ENCODE results near the gene ASIC5.

Gene ASIC5

GRCh38 chr4:155794589-155795236 is 71.4 kb downstream of the ASIC5 start:
- Histone ChIP-seq H3K4me3 (ENCODE audit: low read depth in 1 of 5, low read length in 5 of 5) (no peak overlapping the region), H3K9me3 (ENCODE audit: control insufficient read depth in 5 of 5, low read length in 5 of 5) (no peaks in the 10 kb centered on the region), H3K27me3 (ENCODE audit: control insufficient read depth in 5 of 5, insufficient read depth in 4 of 5, low read length in 5 of 5) (no peaks in the 10 kb centered on the region), H3K4me1 (ENCODE audit: control insufficient read depth in 5 of 5, insufficient read depth in 5 of 5, low read length in 5 of 5) (no peaks in the 10 kb centered on the region), H3K36me3 (ENCODE audit: control insufficient read depth in 5 of 5, insufficient read depth in 5 of 5, low read length in 5 of 5) (peaks cover 0 to 3% (median 2%) of the 10 kb centered on the region in 5 donors), H3K27ac (ENCODE audit: low read depth, low read length) (no peak overlapping the region), H3K9ac (ENCODE audit: low read length in 5 of 5) (no peak overlapping the region)

DNA sequence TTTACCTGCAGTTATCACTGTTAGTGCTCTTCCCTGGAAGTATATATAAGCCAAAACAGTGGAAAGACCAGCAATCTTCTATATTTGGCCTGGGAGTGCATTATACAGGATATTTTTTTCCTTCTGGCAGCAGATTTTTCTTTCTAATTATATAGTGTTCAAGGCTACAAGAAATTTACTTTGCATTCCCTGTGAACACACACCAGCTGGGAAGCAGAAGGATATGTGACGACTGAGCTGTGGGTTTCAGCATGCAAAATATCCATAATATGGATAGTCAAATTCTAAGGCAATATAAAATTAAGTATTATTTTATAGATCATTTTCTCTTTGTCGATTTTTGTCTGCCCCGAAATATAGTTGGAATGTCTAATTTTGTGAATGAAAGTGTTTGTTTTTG is 76.1 kb downstream of the ASIC5 start:
- Histone ChIP-seq H3K27me3 (ENCODE audit: control insufficient read depth in 5 of 5, insufficient read depth in 4 of 5, low read length in 5 of 5) (no peaks in the 10 kb centered on the region), H3K4me1 (ENCODE audit: control insufficient read depth in 5 of 5, insufficient read depth in 5 of 5, low read length in 5 of 5) (no peaks in the 10 kb centered on the region), H3K27ac (ENCODE audit: low read depth, low read length) (no peak overlapping the region), H3K36me3 (ENCODE audit: control insufficient read depth in 5 of 5, insufficient read depth in 5 of 5, low read length in 5 of 5) (peaks cover 0 to 3% (median 0%) of the 10 kb centered on the region in 5 donors), H3K4me3 (ENCODE audit: low read depth in 1 of 5, low read length in 5 of 5) (no peak overlapping the region), H3K9ac (ENCODE audit: low read length in 5 of 5) (no peak overlapping the region), H3K9me3 (ENCODE audit: control insufficient read depth in 5 of 5, low read length in 5 of 5) (no peaks in the 10 kb centered on the region)

DNA sequence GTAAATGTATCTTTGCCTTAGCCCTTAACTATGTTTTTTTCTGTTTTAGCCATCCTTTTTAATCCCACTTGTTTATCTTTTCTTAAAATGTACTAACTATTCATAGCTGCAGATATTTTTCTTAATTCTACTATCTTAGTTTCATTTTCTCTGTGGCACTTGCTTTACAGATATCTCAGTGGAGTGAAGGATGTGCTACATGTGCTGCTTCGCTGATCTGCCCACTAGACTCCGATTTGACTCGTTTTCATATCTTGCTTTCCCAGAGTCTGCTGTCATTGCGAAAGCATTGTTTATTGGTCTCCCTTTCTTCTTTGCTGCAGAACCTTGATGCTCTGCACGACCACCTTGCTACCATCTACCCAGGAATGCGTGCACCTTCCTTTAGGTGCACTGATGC is 76.7 kb downstream of the ASIC5 start:
- no peak overlapping the region for H3K4me3 ChIP-seq (ENCODE audit: low read depth in 1 of 5, low read length in 5 of 5)
- H3K27ac ChIP-seq (ENCODE audit: low read depth, low read length) = no peak overlapping the region
- no peaks in the 10 kb centered on the region for H3K9me3 ChIP-seq (ENCODE audit: control insufficient read depth in 5 of 5, low read length in 5 of 5)
- H3K4me1 ChIP-seq (ENCODE audit: control insufficient read depth in 5 of 5, insufficient read depth in 5 of 5, low read length in 5 of 5) = no peaks in the 10 kb centered on the region
- no peaks in the 10 kb centered on the region for H3K27me3 ChIP-seq (ENCODE audit: control insufficient read depth in 5 of 5, insufficient read depth in 4 of 5, low read length in 5 of 5)
- H3K36me3 ChIP-seq (ENCODE audit: control insufficient read depth in 5 of 5, insufficient read depth in 5 of 5, low read length in 5 of 5) = peaks cover 0 to 3% (median 0%) of the 10 kb centered on the region in 5 donors
- H3K9ac ChIP-seq (ENCODE audit: low read length in 5 of 5) = no peak overlapping the region

DNA sequence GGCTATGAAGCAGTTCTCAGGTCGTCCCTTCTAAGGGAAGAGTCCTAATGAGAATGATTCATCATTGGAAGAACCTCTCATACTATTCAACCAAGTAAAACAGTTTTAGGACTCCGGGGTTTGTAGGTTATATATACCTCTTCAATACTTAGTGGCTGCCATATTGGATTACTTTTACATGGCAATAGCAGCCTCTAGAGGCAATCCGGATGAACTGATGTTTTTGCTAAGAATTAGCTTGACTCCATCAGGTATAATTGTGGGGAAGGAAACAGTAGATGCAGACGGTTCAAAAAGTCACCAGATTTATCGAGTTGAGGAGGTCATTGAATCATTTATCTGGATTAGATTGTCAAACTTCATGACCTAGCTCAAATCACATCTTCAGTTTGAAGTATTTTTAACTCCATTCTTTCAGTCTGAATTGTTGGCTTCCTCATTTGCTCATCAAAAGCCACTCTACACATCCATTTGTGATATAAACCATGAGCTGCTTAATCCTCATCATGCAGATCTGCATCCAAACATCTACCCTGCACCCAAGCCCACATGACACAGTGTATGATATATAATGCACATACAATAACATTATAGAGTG is 78.9 kb downstream of the ASIC5 start:
- peaks cover 0 to 3% (median 0%) of the 10 kb centered on the region in 5 donors for H3K36me3 ChIP-seq (ENCODE audit: control insufficient read depth in 5 of 5, insufficient read depth in 5 of 5, low read length in 5 of 5)
- no peaks in the 10 kb centered on the region for H3K27me3 ChIP-seq (ENCODE audit: control insufficient read depth in 5 of 5, insufficient read depth in 4 of 5, low read length in 5 of 5)
- H3K9me3 ChIP-seq (ENCODE audit: control insufficient read depth in 5 of 5, low read length in 5 of 5) = no peaks in the 10 kb centered on the region
- no peaks in the 10 kb centered on the region for H3K4me1 ChIP-seq (ENCODE audit: control insufficient read depth in 5 of 5, insufficient read depth in 5 of 5, low read length in 5 of 5)
- no peak overlapping the region for H3K4me3 ChIP-seq (ENCODE audit: low read depth in 1 of 5, low read length in 5 of 5)
- H3K9ac ChIP-seq (ENCODE audit: low read length in 5 of 5) = no peak overlapping the region
- H3K27ac ChIP-seq (ENCODE audit: low read depth, low read length) = no peak overlapping the region

DNA sequence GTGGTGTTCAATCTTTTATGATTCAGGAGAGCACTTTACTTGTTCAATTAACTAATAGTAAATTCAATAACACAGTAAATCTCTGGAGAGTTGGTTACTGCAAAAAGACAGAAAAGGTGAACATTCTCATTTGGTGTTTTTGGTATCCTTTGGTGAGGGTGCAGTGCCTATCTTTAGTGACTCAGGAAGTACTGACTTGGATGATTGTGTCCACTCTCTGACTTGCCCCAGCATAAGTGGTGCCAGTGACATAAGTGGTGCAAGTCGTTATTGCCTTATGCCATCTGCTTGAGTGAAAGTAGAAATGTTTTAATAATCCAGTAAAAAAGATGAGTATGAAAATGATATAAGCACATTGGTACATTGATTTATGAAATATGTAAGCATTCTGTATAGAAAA is 80.2 kb downstream of the ASIC5 start:
- H3K27ac ChIP-seq (ENCODE audit: low read depth, low read length) = no peak overlapping the region
- peaks cover 0 to 3% (median 0%) of the 10 kb centered on the region in 5 donors for H3K36me3 ChIP-seq (ENCODE audit: control insufficient read depth in 5 of 5, insufficient read depth in 5 of 5, low read length in 5 of 5)
- no peaks in the 10 kb centered on the region for H3K27me3 ChIP-seq (ENCODE audit: control insufficient read depth in 5 of 5, insufficient read depth in 4 of 5, low read length in 5 of 5)
- H3K9me3 ChIP-seq (ENCODE audit: control insufficient read depth in 5 of 5, low read length in 5 of 5) = no peaks in the 10 kb centered on the region
- H3K4me1 ChIP-seq (ENCODE audit: control insufficient read depth in 5 of 5, insufficient read depth in 5 of 5, low read length in 5 of 5) = no peaks in the 10 kb centered on the region
- H3K9ac ChIP-seq (ENCODE audit: low read length in 5 of 5) = no peak overlapping the region
- H3K4me3 ChIP-seq (ENCODE audit: low read depth in 1 of 5, low read length in 5 of 5) = no peak overlapping the region

- Histone ChIP-seq H3K9ac (ENCODE audit: low read length in 5 of 5) (no peak overlapping the region), H3K9me3 (ENCODE audit: control insufficient read depth in 5 of 5, low read length in 5 of 5) (no peaks in the 10 kb centered on the region), H3K27ac (ENCODE audit: low read depth, low read length) (no peak overlapping the region), H3K4me1 (ENCODE audit: control insufficient read depth in 5 of 5, insufficient read depth in 5 of 5, low read length in 5 of 5) (no peaks in the 10 kb centered on the region), H3K4me3 (ENCODE audit: low read depth in 1 of 5, low read length in 5 of 5) (no peak overlapping the region), H3K36me3 (ENCODE audit: control insufficient read depth in 5 of 5, insufficient read depth in 5 of 5, low read length in 5 of 5) (no peaks in the 10 kb centered on the region), H3K27me3 (ENCODE audit: control insufficient read depth in 5 of 5, insufficient read depth in 4 of 5, low read length in 5 of 5) (no peaks in the 10 kb centered on the region)
These were observed 81.4 kb downstream of the ASIC5 start for GRCh38 chr4:155784637-155785036.

DNA sequence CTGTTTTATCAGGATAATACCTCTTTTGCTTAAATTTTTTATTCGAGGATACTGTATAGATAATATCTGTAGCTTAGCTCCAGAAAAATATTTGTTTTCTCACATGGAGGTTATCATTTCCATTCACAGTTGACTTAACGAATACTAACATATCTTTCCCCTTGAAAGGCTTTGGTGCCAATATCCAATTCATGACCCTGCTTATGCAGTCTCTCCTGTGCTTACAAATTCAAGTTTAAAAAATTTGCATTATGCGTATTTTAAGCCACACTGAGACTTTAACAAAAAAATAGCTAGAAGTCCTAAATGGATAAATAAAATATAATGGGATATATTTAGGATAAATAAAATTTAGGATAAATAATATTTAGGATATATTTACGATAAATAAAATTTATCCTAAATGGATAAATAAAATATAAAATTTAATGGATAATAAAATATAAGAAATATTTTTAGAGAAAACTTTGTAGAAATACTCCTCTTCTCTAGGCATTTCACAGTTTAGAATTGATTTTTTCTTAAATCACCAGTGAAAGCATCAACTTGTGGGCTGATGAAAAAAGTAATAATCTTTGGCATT is 84.7 kb downstream of the ASIC5 start:
- no peak overlapping the region for H3K27ac ChIP-seq (ENCODE audit: low read depth, low read length)
- no peaks in the 10 kb centered on the region for H3K9me3 ChIP-seq (ENCODE audit: control insufficient read depth in 5 of 5, low read length in 5 of 5)
- no peaks in the 10 kb centered on the region for H3K27me3 ChIP-seq (ENCODE audit: control insufficient read depth in 5 of 5, insufficient read depth in 4 of 5, low read length in 5 of 5)
- no peak overlapping the region for H3K4me3 ChIP-seq (ENCODE audit: low read depth in 1 of 5, low read length in 5 of 5)
- H3K4me1 ChIP-seq (ENCODE audit: control insufficient read depth in 5 of 5, insufficient read depth in 5 of 5, low read length in 5 of 5) = peaks cover 0 to 3% (median 0%) of the 10 kb centered on the region in 5 donors
- H3K9ac ChIP-seq (ENCODE audit: low read length in 5 of 5) = no peak overlapping the region
- no peaks in the 10 kb centered on the region for H3K36me3 ChIP-seq (ENCODE audit: control insufficient read depth in 5 of 5, insufficient read depth in 5 of 5, low read length in 5 of 5)

DNA sequence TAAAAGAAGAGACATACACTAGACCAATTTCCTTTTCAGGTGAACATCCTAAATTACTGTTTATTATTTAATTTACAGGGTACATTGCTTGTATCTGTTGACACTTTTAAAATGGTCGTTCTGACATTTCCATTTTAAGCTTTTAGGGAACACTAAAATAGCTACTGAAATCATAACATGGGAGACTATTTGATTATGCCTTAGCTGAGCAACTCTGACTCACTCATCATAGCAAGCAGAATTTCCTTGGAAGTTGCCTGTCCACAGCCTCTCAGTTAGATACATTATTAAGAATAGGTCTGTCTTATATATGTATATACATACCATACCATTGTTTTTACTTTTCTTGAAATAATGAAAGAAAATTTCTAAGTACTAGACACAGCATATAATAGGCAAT is 85.3 kb downstream of the ASIC5 start:
- Histone ChIP-seq H3K9ac (ENCODE audit: low read length in 5 of 5) (no peak overlapping the region), H3K4me3 (ENCODE audit: low read depth in 1 of 5, low read length in 5 of 5) (no peak overlapping the region), H3K36me3 (ENCODE audit: control insufficient read depth in 5 of 5, insufficient read depth in 5 of 5, low read length in 5 of 5) (no peaks in the 10 kb centered on the region), H3K27me3 (ENCODE audit: control insufficient read depth in 5 of 5, insufficient read depth in 4 of 5, low read length in 5 of 5) (no peaks in the 10 kb centered on the region), H3K9me3 (ENCODE audit: control insufficient read depth in 5 of 5, low read length in 5 of 5) (no peaks in the 10 kb centered on the region), H3K4me1 (ENCODE audit: control insufficient read depth in 5 of 5, insufficient read depth in 5 of 5, low read length in 5 of 5) (peaks cover 0 to 3% (median 0%) of the 10 kb centered on the region in 5 donors), H3K27ac (ENCODE audit: low read depth, low read length) (no peak overlapping the region)
